Neural progenitor cell (in vitro differentiated cells): Measurements from ENCODE around the gene ACMSD. TPM values are rescaled to one million over a fixed set of nuclear protein-coding genes. Genes with fewer than 3 reads are reported as not detected.

ENCODE experiments used
- DNase-seq: peaks from one replicate; pipeline ENCODE4 v3.0.0-alpha.2; 2016; ENCODE audit warnings: low spot score
- H2AFZ ChIP-seq: fragments of 200-600 bp; sonication (generic); replicated peaks from 2 replicates; pipeline ENCODE4 v1.6.1; 2016; ENCODE audit warnings: antibody characterized with exemption
- H3F3A ChIP-seq: fragments of 200-600 bp; sonication (generic); 2 replicates; pipeline ENCODE4 v1.6.1; 2016; ENCODE audit warnings: antibody characterized with exemption, low read depth
- H3K27ac ChIP-seq: fragments of 200-600 bp; sonication (generic); 2 replicates; pipeline ENCODE4 v1.5.1; 2016; ENCODE audit warnings: mild to moderate bottlenecking
- H3K27me3 ChIP-seq: fragments of 200-600 bp; sonication (generic); 2 replicates; pipeline ENCODE4 v1.6.1; 2016; ENCODE audit warnings: mild to moderate bottlenecking, moderate library complexity
- H3K36me3 ChIP-seq: fragments of 200-600 bp; sonication (generic); 2 replicates; pipeline ENCODE4 v1.5.1; 2016
- H3K4me1 ChIP-seq: fragments of 200-600 bp; sonication (generic); 2 replicates; pipeline ENCODE4 v1.6.1; 2016; ENCODE audit warnings: mixed run types
- H3K4me2 ChIP-seq: fragments of 200-600 bp; sonication (generic); 2 replicates; pipeline ENCODE4 v1.6.1; 2016
- H3K4me3 ChIP-seq: fragments of 200-600 bp; sonication (generic); 2 replicates; pipeline ENCODE4 v1.5.1; 2016
- H3K79me2 ChIP-seq: fragments of 200-600 bp; sonication (generic); 2 replicates; pipeline ENCODE4 v1.6.1; 2016; ENCODE audit warnings: low read depth
- H3K9ac ChIP-seq: fragments of 200-600 bp; sonication (generic); 2 replicates; pipeline ENCODE4 v1.6.1; 2016
- H3K9me3 ChIP-seq: fragments of 200-600 bp; sonication (generic); 2 replicates; pipeline ENCODE4 v1.5.1; 2016; ENCODE audit warnings: low read depth
- H4K20me1 ChIP-seq: fragments of 200-600 bp; sonication (generic); 2 replicates; pipeline ENCODE4 v1.6.1; 2016; ENCODE audit warnings: low read depth
- H3K27ac Mint-ChIP-seq: 3 replicates; pipeline ENCODE4 v1.8.0; 2021; ENCODE audit warnings: mixed read lengths
- H3K27me3 Mint-ChIP-seq: 2 replicates; pipeline ENCODE4 v1.8.0; 2022; ENCODE audit warnings: low read depth, mild to moderate bottlenecking, inconsistent platforms, moderate library complexity, mixed read lengths; ENCODE audit not compliant: insufficient read depth
- H3K36me3 Mint-ChIP-seq: 3 replicates; pipeline ENCODE4 v1.8.0; 2021; ENCODE audit warnings: mixed read lengths
- H3K4me1 Mint-ChIP-seq: 3 replicates; pipeline ENCODE4 v1.8.0; 2021; ENCODE audit warnings: mixed read lengths
- H3K4me3 Mint-ChIP-seq: 3 replicates; pipeline ENCODE4 v1.8.0; 2021; ENCODE audit warnings: mild to moderate bottlenecking, moderate library complexity, mixed read lengths
- H3K9me3 Mint-ChIP-seq: 3 replicates; pipeline ENCODE4 v1.8.0; 2020; ENCODE audit warnings: mixed read lengths
- CTCF ChIP-seq: fragments of 200-600 bp; sonication (generic); IDR thresholded peaks from 2 replicates; pipeline ENCODE4 v1.5.1; 2017; ENCODE audit warnings: antibody characterized with exemption, mild to moderate bottlenecking
- EZH2 ChIP-seq: fragments of 200-600 bp; sonication (generic); IDR thresholded peaks from 2 replicates; pipeline ENCODE4 v1.6.1; 2017; ENCODE audit warnings: antibody characterized with exemption, mild to moderate bottlenecking, moderate library complexity
- EZH2phosphoT487 ChIP-seq: fragments of 200-600 bp; sonication (generic); IDR thresholded peaks from 2 replicates; pipeline ENCODE4 v1.6.1; 2017; ENCODE audit warnings: antibody characterized with exemption
- total RNA-seq: library from RNA; depleted of rRNA; stranded (reverse); fragments of >200 nt; gene quantifications from 2 replicates; pipeline ENCODE4 v1.2.3, GENCODE V29; 2015; ENCODE audit warnings: low replicate concordance

ACMSD gene
- total RNA-seq, 1 donor from 2014 or later: not detected

DNA sequence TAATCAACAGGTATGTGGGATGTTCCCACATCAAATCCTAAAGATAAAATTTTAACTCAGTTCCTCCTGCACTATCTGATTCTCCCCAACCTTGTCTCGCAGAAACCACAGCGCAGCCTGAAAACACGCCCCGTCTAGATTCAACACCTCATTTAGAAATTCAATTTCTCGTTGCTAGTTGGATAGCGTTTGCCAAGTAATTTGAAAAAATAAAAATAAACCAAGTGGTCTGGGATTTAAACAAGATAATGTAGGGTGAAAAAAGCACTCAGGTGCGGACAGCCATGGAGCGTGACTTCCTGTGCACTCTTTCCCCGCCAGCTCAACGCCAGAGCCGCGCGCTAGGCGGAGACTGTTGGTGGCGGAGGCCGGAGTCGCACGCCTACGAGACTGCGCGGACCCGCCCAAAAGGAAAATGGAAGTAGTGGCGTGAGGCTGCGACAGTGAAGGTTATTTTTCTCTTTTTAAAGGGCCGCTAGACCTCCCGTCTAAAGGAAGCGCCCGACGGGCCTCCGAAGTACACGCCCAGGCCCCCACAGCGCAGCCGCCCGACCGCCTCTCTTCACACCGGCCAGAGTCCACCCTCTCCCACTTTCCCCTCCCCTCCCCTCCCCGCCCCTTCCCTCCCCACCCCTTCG is 79.6 kb downstream of the ACMSD start:
- Mint-ChIP-seq H3K36me3 (peaks cover 4% of the 10 kb centered on the region), H3K27ac (peak overlapping the region; percentile 85), H3K27me3 (peaks cover 10% of the 10 kb centered on the region), H3K4me1 (peaks cover 21% of the 10 kb centered on the region), H3K4me3 (peak overlapping the region; percentile 95), H3K9me3 (peaks cover 16% of the 10 kb centered on the region)
- Histone ChIP-seq H3K4me2 (peak overlapping the region; percentile 83), H3K79me2 (peaks cover 52% of the 10 kb centered on the region), H3K4me1 (peaks cover 18% of the 10 kb centered on the region), H3F3A (peaks cover 14% of the 10 kb centered on the region), H3K36me3 (no peaks in the 10 kb centered on the region), H2AFZ (peak overlapping the region; percentile 77), H4K20me1 (peaks cover 35% of the 10 kb centered on the region), H3K27ac (peak overlapping the region; percentile 98), H3K9me3 (no peaks in the 10 kb centered on the region), H3K27me3 (no peaks in the 10 kb centered on the region), H3K4me3 (peak overlapping the region; percentile 89), H3K9ac (peak overlapping the region; percentile 40)
- DNase-seq: no peak
- TF ChIP-seq EZH2phosphoT487 (no peak), EZH2 (no peak), CTCF (peak; percentile 45)

DNA sequence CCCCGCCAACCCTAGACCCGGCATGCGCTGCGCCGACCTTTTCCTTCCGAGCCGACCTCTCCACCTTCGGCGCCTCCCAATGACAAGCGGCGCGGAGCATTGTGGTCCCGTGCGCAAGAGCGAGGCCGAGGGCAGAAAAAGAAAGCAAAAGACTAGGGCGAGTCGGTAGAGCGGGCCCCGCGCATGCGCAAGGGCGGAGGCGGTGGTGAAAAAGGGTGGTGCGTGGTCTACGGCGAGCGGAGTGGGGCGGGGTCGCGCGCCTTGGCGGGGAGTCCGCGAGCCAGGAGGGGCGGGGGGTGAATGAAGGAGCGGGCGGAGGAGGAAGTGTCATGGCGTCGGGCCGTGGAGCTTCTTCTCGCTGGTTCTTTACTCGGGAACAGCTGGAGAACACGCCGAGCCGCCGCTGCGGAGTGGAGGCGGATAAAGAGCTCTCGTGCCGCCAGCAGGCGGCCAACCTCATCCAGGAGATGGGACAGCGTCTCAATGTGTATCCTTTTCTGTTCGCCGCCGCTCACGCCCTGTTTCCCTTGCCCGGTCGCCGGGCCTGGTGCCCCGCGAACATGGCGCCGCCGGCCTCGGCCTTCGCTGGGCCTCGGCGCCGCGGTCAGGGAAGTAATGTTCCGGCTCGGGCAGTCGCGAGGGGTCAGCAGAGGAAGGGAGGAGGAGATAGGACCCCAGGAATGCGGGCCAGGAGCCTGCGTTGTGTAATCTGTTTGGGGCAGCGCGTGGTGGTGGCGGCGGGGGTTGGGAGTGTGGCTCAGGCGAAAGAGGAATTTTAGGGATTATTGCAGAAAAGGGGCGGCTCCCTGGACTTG is 80.3 kb downstream of the ACMSD start, which contains the start of gene CCNT2:
Gene CCNT2, plus strand, starts transcription at position 297 of the 815 bp plus-strand sequence. Its CDS starts 33 bp downstream, at position 330.
- Mint-ChIP-seq H3K4me1 (peaks cover 21% of the 10 kb centered on the region), H3K4me3 (peak within 1 kb of the TSS; percentile 95), H3K36me3 (peaks cover 6% of the 10 kb centered on the region), H3K9me3 (peaks cover 9% of the 10 kb centered on the region), H3K27ac (peak within 1 kb of the TSS; percentile 85), H3K27me3 (peaks cover 8% of the 10 kb centered on the region)
- peak; percentile 99 for DNase-seq
- H3K79me2 ChIP-seq: peaks cover 60% of the 10 kb centered on the region
- peak within 1 kb of the TSS; percentile 98 for H3K27ac ChIP-seq
- TF ChIP-seq EZH2phosphoT487 (no peak), CTCF (peak; percentile 31)
- peak within 1 kb of the TSS; percentile 89 for H3K4me3 ChIP-seq
- peak within 1 kb of the TSS; percentile 87 for H3K4me2 ChIP-seq
- H3K27me3 ChIP-seq: no peaks in the 10 kb centered on the region
- H3K9ac ChIP-seq: peak within 1 kb of the TSS; percentile 99
- peak within 1 kb of the TSS; percentile 84 for H2AFZ ChIP-seq
- peaks cover 42% of the 10 kb centered on the region for H4K20me1 ChIP-seq
- H3K36me3 ChIP-seq: no peaks in the 10 kb centered on the region
- peaks cover 14% of the 10 kb centered on the region for H3F3A ChIP-seq
- H3K9me3 ChIP-seq: no peaks in the 10 kb centered on the region
- H3K4me1 ChIP-seq: peaks cover 18% of the 10 kb centered on the region

DNA sequence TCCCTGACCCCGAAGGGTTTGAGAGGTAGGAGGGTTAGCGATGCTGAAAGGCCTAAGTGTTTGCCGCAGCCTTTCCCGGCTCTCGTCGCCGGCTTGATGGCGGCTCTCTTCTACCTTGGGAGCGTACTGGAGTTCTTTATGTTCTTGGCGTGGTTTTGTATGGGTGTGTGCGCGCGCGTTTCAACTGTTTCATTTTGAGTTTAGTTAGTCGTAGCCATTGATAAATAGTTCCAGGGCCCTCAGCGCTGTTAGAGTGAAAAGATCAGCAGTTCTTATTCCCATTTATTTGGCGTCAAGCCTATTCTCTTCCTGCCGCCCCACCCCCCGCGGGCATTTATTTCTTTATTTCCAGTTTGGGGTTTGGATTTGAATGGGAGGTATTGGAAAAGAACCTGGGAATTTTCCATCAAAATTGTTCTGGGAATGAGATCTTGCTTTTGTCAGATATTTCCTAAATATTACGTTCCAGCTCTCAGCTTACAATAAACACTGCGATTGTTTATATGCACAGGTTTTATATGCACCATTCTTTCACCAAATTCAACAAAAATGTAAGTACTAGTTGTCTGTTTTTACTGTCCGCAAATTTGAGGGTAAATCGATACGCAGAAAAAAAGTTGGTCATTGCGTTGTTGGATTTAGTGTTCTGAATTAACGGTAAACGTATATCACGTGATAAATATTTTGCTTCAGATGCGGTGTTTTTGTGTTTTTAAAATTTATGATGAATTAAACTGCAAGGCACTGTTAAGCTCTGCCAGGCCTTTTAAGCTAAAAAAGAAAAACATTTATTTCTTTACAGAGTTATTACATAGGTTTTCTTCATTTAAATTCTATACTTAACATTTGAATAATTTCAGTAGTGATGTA is 81.2 kb downstream of the ACMSD start:
- H3K9me3 ChIP-seq: no peaks in the 10 kb centered on the region
- no peak for TF ChIP-seq CTCF
- TF ChIP-seq EZH2phosphoT487: no peak
- no peak for TF ChIP-seq EZH2
- peaks cover 68% of the 10 kb centered on the region for H3K79me2 ChIP-seq
- no peaks in the 10 kb centered on the region for H3K36me3 ChIP-seq
- peaks cover 18% of the 10 kb centered on the region for H3K4me1 ChIP-seq
- Mint-ChIP-seq H3K27me3 (peaks cover 8% of the 10 kb centered on the region), H3K4me1 (peaks cover 21% of the 10 kb centered on the region), H3K9me3 (peaks cover 1% of the 10 kb centered on the region), H3K36me3 (peaks cover 11% of the 10 kb centered on the region), H3K27ac (peak overlapping the region; percentile 74), H3K4me3 (peak overlapping the region; percentile 95)
- peak overlapping the region; percentile 89 for H3K4me3 ChIP-seq
- no peaks in the 10 kb centered on the region for H3K27me3 ChIP-seq
- peak overlapping the region; percentile 87 for H3K4me2 ChIP-seq
- peaks cover 14% of the 10 kb centered on the region for H3F3A ChIP-seq
- no peak for DNase-seq
- peak overlapping the region; percentile 99 for H3K9ac ChIP-seq
- H3K27ac ChIP-seq: peak overlapping the region; percentile 98
- H4K20me1 ChIP-seq: peaks cover 49% of the 10 kb centered on the region
- H2AFZ ChIP-seq: no peak overlapping the region
